Activated T-helper 1 cell treated with anti-CD3 and anti-CD28 coated beads, Interleukin-12 subunit alpha, Interleukin-12 subunit beta, Interleukin-2, Interleukin-4 antibody, amounts not matched to agents 30 ng/mL and 10 ng/mL and 1 ng/mL, durations not matched to agents 14 hours and 24 hours and 36 hours (primary cell): Measurements from ENCODE around the gene CDR2. TPM values are rescaled to one million over a fixed set of nuclear protein-coding genes. Genes with fewer than 3 reads are reported as not detected.
A peak's percentile ranks its signal among the peaks of the same experiment; 100 is the strongest.

Experiments used
- DNase-seq: peaks from one replicate; pipeline ENCODE4 v3.0.0; 2021; ENCODE audit warnings: low spot score
- H3K27ac Mint-ChIP-seq: one replicate; pipeline ENCODE4 v1.8.0; 2021; ENCODE audit warnings: mild to moderate bottlenecking, mixed read lengths
- H3K27me3 Mint-ChIP-seq: one replicate; pipeline ENCODE4 v1.8.0; 2022; ENCODE audit warnings: mild to moderate bottlenecking, moderate library complexity, mixed read lengths; ENCODE audit not compliant: insufficient read depth
- H3K36me3 Mint-ChIP-seq: one replicate; pipeline ENCODE4 v1.8.0; 2021; ENCODE audit warnings: low read depth, mixed read lengths
- H3K4me1 Mint-ChIP-seq: one replicate; pipeline ENCODE4 v1.8.0; 2021; ENCODE audit warnings: low read depth, mixed read lengths
- H3K4me3 Mint-ChIP-seq: one replicate; pipeline ENCODE4 v1.8.0; 2021; ENCODE audit warnings: mild to moderate bottlenecking, moderate library complexity, mixed read lengths
- H3K9me3 Mint-ChIP-seq: one replicate; pipeline ENCODE4 v1.8.0; 2021; ENCODE audit warnings: mixed read lengths
- intact Hi-C: fragments of 100-400 bp; cut with micrococcal nuclease; formaldehyde crosslinking; loops from one replicate; pipeline ENCODE4 v1.15.1; 2024
- total RNA-seq: library from RNA; stranded (reverse); gene quantifications from 2 replicates; pipeline ENCODE4 v1.2.3, GENCODE V29; 2022

The CDR2 gene
- total RNA-seq, 1 donor from 2014 or later = 43.5 TPM

DNA sequence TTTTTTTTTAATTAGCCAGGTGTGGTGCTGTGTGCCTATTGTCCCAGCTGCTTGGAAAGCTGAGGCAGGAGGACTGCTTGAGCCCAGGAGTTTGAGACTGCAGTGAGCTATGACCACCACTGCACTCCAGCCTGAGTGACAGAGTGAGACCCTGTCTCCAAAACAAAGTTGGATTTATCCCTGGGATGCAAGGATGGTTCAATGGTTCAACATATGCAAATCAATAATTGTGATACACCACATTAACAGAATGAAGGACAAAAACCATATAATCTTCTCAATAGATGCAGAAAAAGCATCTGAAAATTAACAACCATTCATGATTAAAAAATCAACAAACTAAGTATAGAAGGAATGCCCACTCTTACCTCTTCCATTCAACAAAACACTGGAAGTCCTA is 33.5 kb downstream of the CDR2 start:
- DNase-seq = no peak
- H3K4me3 Mint-ChIP-seq = no peak overlapping the region
- H3K27me3 Mint-ChIP-seq = no peaks in the 10 kb centered on the region
- H3K36me3 Mint-ChIP-seq = peaks cover 65% of the 10 kb centered on the region
- no peak overlapping the region for H3K27ac Mint-ChIP-seq
- peaks cover 32% of the 10 kb centered on the region for H3K4me1 Mint-ChIP-seq
- peaks cover 50% of the 10 kb centered on the region for H3K9me3 Mint-ChIP-seq
- intact Hi-C loops = no loop called here

DNA sequence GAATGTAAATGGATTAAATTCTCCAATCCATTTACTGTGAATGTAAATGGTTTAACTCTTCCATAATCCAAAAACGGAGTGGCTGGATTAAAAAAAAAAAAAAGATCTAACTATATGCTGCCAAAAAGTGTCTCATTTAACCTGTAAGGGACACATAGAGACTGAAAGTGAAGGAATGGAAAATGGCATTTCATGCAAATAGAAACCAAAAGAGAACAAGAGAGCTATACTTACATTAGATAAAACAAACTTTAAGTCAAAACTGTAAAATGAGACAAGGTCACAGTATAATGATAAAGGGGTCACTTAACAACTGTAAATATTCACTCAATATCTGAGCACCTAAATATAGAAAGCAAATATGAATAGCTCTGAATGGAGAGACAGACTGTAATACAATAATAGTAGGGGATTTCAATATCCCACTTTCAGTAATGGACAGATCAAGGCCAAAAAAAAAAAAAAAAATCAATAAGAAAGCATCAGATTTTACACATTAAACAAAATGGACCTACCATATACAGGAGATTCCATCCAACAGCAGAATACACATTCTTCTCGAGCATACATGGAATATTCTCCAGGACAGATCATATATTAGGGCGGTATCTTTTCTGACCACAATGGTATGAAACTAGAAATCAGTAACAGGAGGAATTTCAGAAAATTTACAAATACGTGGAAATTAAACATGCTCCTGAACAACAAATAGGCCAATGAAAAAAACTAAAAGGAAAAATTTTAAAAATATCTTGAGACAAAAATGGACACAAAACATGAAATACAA is 36.4 kb downstream of the CDR2 start:
- peak overlapping the region; percentile 6 for H3K4me3 Mint-ChIP-seq
- intact Hi-C loops = loop anchor here (1.0 to 5.0 kb wide), 2 partner anchors 15 to 34 kb away; partner anchors contain the start of gene CDR2

DNA sequence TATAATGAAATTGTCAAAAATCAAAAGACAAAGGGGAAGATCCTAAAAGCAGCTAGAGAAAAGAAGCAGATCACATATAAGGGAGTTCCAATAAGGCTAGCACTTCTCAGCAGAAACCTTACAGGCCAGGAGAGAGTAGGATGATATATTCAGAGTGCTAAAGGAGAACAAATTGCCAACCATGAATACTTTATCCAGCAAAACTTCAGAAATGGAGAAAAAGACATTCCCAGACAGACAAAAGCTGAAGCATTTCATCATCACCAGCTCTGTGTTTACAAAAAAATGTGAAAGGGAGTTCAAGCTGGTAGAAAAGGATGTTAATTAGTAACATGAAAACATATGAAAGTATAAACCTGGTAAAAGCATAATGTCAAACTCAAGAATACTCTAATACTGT is 37.4 kb downstream of the CDR2 start:
- peaks cover 79% of the 10 kb centered on the region for H3K36me3 Mint-ChIP-seq
- no peaks in the 10 kb centered on the region for H3K27me3 Mint-ChIP-seq
- peaks cover 50% of the 10 kb centered on the region for H3K9me3 Mint-ChIP-seq
- intact Hi-C loops = loop anchor here (1.0 to 5.0 kb wide), 2 partner anchors 16 to 35 kb away; partner anchors contain the start of gene CDR2
- no peak overlapping the region for H3K27ac Mint-ChIP-seq
- DNase-seq = no peak
- H3K4me1 Mint-ChIP-seq = peaks cover 26% of the 10 kb centered on the region
- no peak overlapping the region for H3K4me3 Mint-ChIP-seq

More for the DNA sequence above, 36.4 kb downstream of the CDR2 start:
- DNase-seq = no peak
- peaks cover 82% of the 10 kb centered on the region for H3K36me3 Mint-ChIP-seq
- H3K4me1 Mint-ChIP-seq = peaks cover 35% of the 10 kb centered on the region
- H3K27me3 Mint-ChIP-seq = no peaks in the 10 kb centered on the region
- H3K9me3 Mint-ChIP-seq = peaks cover 50% of the 10 kb centered on the region
- H3K27ac Mint-ChIP-seq = peak overlapping the region; percentile 73

DNA sequence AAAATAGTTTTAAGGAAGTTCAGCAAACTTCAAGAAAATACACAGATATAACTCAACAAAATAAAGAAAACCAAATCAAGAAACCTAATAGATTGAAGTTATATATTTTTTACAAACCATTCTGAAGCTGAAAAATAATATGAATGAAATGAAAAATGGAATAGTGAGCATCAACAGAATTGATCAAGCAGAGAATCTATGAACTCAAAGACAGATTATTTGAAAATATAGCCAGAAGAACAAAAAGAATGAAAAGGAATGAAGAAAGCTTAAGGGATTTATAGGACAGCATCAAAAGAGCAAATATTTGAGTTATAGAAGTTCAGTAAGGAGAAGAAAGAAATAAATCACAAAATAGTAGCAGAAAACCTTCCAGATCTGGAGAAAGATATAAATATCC is 37.8 kb downstream of the CDR2 start:
- intact Hi-C loops = loop anchor here (5.0 kb wide), 1 partner anchor 36 kb away; the partner anchor contains the start of gene CDR2
- peaks cover 79% of the 10 kb centered on the region for H3K36me3 Mint-ChIP-seq
- peaks cover 48% of the 10 kb centered on the region for H3K9me3 Mint-ChIP-seq
- DNase-seq = no peak
- H3K4me1 Mint-ChIP-seq = peaks cover 22% of the 10 kb centered on the region
- peak overlapping the region; percentile 14 for H3K27ac Mint-ChIP-seq
- H3K27me3 Mint-ChIP-seq = no peaks in the 10 kb centered on the region
- no peak overlapping the region for H3K4me3 Mint-ChIP-seq

DNA sequence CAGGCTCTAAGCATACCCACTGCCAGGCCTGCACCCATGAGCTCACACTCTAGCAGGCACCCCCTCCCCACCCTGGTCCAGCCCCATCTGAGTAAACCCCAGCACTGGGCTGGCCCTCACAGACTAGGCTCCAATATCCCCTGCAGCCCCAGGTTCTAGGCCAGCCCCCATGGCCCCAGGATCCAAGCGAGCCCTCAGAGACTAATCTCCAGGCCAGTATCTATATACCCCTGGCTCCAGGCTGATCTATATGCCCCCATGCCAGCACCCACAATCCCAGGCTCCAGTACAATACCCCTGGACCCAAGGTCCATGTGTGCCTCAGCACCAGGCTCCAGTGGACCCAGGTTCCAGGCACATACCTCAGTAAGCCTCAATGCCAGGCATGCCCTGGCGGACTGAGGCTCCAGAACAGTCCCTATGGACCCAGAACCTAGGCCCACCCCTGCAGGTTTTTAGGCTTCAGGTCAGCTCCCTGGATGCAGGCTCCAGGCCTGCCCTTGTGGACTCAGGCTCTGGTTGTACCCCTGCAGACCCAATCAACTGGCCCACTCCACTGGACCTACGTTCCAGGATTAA is 38.7 kb downstream of the CDR2 start:
- H3K27me3 Mint-ChIP-seq = no peaks in the 10 kb centered on the region
- peaks cover 22% of the 10 kb centered on the region for H3K4me1 Mint-ChIP-seq
- H3K27ac Mint-ChIP-seq = no peak overlapping the region
- no peak overlapping the region for H3K4me3 Mint-ChIP-seq
- no peak for DNase-seq
- H3K9me3 Mint-ChIP-seq = peaks cover 40% of the 10 kb centered on the region
- peaks cover 78% of the 10 kb centered on the region for H3K36me3 Mint-ChIP-seq
- intact Hi-C loops = loop anchor here (5.0 kb wide), 1 partner anchor 37 kb away; the partner anchor contains the start of gene CDR2

DNA sequence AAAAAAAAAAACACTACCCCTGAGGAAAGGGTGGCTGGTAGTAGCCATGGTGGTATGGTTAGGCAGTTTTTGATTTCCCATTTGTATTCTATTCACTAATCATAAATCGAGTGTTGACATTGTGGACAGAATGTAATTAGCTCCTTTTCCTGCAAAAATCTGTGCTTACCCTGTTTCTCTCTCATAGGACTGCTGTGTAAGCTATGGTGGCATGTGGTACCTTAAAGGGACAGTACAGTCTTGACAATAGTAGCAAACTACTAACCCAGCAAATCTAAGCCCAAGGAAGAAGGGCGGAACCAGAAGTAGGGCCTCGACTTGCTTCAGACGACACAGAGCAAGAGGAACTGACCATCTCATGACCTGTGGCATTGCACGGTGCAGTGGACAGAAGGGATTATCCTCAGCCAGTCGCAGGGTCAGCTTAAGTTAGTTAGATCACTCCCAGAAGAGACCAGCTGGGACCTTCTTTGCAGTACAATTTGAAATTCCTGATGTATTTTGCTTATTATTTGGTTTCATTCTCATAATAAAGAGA is 40.9 kb downstream of the CDR2 start:
- Mint-ChIP-seq H3K9me3 (peaks cover 24% of the 10 kb centered on the region), H3K4me1 (peaks cover 19% of the 10 kb centered on the region), H3K27ac (no peak overlapping the region), H3K27me3 (no peaks in the 10 kb centered on the region), H3K36me3 (peaks cover 76% of the 10 kb centered on the region), H3K4me3 (no peak overlapping the region)
- no peak for DNase-seq
- intact Hi-C loops = no loop called here

DNA sequence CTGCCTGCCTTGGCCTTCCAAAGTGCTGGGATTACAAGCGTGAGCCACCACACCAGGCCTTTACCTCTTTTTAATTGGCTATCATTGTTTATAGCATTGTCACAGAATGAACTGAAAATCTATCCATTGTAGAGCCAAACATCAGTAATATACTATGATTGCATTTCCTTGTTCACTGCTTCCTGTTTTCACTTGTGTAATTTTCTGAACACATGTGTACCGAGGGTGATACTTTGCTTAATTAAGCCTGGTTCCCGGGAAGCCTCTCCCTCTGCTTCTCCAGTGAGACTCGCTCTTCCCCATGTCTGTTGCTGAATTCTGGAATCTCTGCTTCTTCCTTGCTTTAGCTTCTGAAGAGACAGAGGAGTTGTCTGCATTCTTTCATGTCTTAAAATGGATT is 44.1 kb downstream of the CDR2 start:
- no peaks in the 10 kb centered on the region for H3K9me3 Mint-ChIP-seq
- H3K4me3 Mint-ChIP-seq = no peak overlapping the region
- H3K4me1 Mint-ChIP-seq = peaks cover 6% of the 10 kb centered on the region
- DNase-seq = no peak
- no peaks in the 10 kb centered on the region for H3K27me3 Mint-ChIP-seq
- H3K36me3 Mint-ChIP-seq = peaks cover 56% of the 10 kb centered on the region
- no peak overlapping the region for H3K27ac Mint-ChIP-seq
- intact Hi-C loops = no loop called here

DNA sequence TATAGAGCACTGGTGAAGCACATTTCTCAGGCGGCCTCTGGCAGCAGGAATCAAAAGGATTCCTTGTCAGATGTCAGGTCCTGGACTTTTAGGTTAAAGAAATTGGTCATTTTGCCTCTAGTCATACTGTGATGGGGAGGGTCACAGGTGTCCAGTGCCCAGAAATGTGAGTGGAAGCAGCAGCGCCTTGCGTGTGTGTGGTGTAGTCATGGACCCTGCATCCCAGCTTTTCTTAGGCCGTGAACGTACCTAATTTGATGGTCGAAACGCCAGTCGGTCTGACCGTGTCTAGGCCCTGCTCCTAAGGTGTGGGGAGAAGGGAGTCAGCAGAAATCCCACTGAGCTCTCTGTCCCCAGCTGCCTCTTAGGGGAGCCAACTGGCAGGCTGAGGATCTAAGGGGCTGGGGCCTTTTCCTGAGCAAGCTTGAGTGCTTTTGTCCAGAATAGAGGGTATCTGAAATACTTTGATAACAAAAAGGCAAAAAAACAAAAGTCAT is 45.2 kb downstream of the CDR2 start:
- no peak for DNase-seq
- Mint-ChIP-seq H3K9me3 (no peaks in the 10 kb centered on the region), H3K4me1 (peaks cover 2% of the 10 kb centered on the region), H3K4me3 (no peak overlapping the region), H3K27me3 (no peaks in the 10 kb centered on the region), H3K27ac (no peak overlapping the region), H3K36me3 (peaks cover 49% of the 10 kb centered on the region)
- intact Hi-C loops = no loop called here

DNA sequence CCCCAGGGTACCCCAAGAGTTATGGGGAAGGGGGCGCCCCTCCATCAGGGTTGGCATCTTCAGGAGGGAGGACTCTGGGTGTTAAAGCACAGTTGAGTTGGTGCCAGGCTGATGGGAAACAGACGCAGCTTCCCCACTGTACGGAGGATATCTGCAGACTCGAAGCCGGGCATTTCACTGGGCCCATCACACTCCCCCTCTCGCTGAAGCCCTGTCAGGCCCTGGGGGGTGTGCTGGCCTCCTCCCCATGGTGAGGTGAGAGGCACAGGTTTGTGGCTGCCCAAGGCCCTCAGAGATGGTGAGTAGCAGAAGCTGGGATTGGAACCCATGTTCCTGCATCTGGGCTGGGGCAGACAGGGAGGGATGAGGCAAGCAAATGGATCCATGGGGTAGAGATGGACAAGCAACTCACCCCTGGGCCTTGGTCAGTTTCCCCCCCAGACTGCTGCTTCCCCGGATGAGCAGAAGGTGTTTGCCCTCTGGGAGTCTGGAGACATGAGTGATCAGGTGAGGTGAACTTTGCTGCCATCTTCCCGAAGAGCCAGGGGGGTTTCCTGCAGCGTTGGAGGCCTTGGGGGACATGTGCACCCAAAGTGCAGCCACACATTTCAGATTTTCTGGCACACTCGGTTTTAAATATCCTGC is 46.2 kb downstream of the CDR2 start:
- Mint-ChIP-seq H3K27ac (peak overlapping the region; percentile 23), H3K9me3 (no peaks in the 10 kb centered on the region), H3K4me1 (no peaks in the 10 kb centered on the region), H3K36me3 (peaks cover 43% of the 10 kb centered on the region), H3K27me3 (no peaks in the 10 kb centered on the region), H3K4me3 (no peak overlapping the region)
- no peak for DNase-seq
- intact Hi-C loops = no loop called here

DNA sequence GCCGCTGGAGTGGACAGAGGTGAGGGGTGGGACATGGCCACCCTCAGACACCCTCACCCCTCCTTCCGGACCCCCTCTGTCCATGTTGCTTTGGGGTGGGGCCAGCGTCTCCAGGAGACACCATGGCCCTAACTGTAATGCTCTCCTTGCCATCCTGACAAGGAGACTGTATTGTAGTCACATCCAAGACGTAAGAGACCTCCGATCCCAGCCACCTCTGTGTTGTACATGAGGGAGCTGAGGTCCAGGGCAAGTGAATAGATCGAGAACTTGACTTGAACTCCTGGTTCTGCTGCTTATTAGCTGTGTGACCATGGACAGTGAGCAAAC is 47.0 kb downstream of the CDR2 start:
- no peak overlapping the region for H3K27ac Mint-ChIP-seq
- intact Hi-C loops = no loop called here
- H3K4me1 Mint-ChIP-seq = no peaks in the 10 kb centered on the region
- no peak overlapping the region for H3K4me3 Mint-ChIP-seq
- no peak for DNase-seq
- no peaks in the 10 kb centered on the region for H3K27me3 Mint-ChIP-seq
- H3K36me3 Mint-ChIP-seq = peaks cover 42% of the 10 kb centered on the region
- no peaks in the 10 kb centered on the region for H3K9me3 Mint-ChIP-seq

DNA sequence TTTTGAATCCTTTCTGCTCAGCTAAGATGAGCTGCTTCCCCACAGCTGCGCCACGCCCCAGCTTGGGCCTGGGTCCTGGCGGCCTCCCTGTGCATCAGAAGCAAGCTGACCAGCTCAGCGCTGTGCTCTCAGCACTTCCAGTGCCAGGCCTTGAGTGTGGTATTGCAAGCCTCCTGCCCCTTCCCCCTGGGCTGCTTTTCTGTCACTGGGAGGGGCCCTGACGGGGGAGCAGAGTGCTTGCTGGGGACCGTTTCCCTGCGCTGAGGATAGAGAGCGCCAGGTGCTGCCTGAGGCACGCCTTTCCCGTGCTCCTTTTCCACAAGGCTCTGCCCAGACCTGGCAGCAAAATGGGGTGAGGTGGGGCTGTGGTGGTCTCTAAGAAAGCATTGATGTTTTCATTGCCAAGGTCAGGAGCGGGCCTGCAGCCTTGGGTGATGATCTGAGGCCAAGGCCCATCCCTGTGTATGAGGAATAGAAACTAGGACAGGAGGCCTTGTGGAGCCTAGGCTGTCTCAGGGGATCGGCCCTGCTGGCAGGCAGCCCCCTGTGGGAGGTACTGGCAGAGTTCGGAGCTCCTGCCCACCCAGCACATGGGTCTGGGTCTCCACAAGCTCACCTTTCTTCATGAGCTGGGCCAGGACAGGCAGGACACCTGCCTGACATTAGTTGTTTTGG is 47.5 kb downstream of the CDR2 start:
- intact Hi-C loops = no loop called here
- peaks cover 38% of the 10 kb centered on the region for H3K36me3 Mint-ChIP-seq

DNA sequence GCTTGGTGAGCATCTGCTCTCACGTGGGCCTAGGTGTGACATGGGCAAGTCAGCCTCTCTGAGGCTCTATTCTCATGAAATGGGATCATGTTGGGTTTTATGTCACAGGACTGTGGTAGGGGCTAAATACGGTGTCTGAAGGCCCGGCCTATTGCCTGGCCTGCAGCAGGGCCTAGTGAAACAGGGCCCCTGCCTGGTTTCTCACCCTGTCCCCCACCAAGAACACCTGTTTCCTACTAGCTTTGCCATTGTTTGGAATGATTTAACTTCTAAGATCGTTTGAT is 48.1 kb downstream of the CDR2 start:
- no peak for DNase-seq
- H3K27me3 Mint-ChIP-seq = no peaks in the 10 kb centered on the region
- no peaks in the 10 kb centered on the region for H3K9me3 Mint-ChIP-seq
- H3K36me3 Mint-ChIP-seq = peaks cover 33% of the 10 kb centered on the region
- intact Hi-C loops = no loop called here
- H3K4me3 Mint-ChIP-seq = no peak overlapping the region
- H3K27ac Mint-ChIP-seq = no peak overlapping the region
- no peaks in the 10 kb centered on the region for H3K4me1 Mint-ChIP-seq

More for the DNA sequence above, 47.5 kb downstream of the CDR2 start:
- Mint-ChIP-seq H3K4me1 (no peaks in the 10 kb centered on the region), H3K27me3 (no peaks in the 10 kb centered on the region), H3K4me3 (no peak overlapping the region), H3K9me3 (no peaks in the 10 kb centered on the region), H3K27ac (no peak overlapping the region)
- DNase-seq = no peak
